HepG2 (cell line): ENCODE measurements around the gene OGFR. TPM values are rescaled to one million over a fixed set of nuclear protein-coding genes. Genes with fewer than 3 reads are reported as not detected.

Source experiments
- ATAC-seq: fragments of 200-7000 bp; cut with Tn5 transposase; 3 replicates; pipeline ENCODE4 v1.9.1; 2020; ENCODE audit warnings: mild to moderate bottlenecking, moderate library complexity
- BruUV-seq: library from RNA; stranded (reverse); fragments of 400-500 nt; replicated peaks from 2 replicates; lab custom pipeline; 2021; lab: Mats Ljungman, UMichigan
- CTCF ChIA-PET: fragments of 300-600 bp; formaldehyde crosslinking; extraction: SDS; loops from one replicate; lab custom pipeline; 2021; ENCODE audit warnings: low total read pairs, inconsistent platforms, low intra/inter-chr PET ratio; lab: Yijun Ruan, JAX
- POLR2A ChIA-PET: fragments of 350-600 bp; sonication (Branson Sonifier 250); formaldehyde crosslinking; loops from one replicate; lab custom pipeline; 2020; ENCODE audit warnings: antibody characterized with exemption, inconsistent platforms; lab: Yijun Ruan, JAX
- DNase-seq: peaks from one replicate; pipeline ENCODE4 v3.0.0-alpha.2; 2015; ENCODE audit warnings: low spot score
- FAIRE-seq: peaks from 3 replicates; lab custom pipeline; 2011; peaks lifted over from hg19 to GRCh38; lab: Jason Lieb, UNC
- H2AFZ ChIP-seq: one replicate; pipeline ENCODE4 v1.6.1; 2011; ENCODE audit warnings: low read length, inconsistent platforms
- H3K27ac ChIP-seq: fragments of 300-600 bp; 3 replicates; pipeline ENCODE4 v1.8.0; 2011; ENCODE audit warnings: mixed run types, mild to moderate bottlenecking, mixed read lengths, low read length, inconsistent platforms; ENCODE audit not compliant: insufficient read depth; ENCODE audit errors: extremely low read length
- H3K27me3 ChIP-seq, 2 experiments: fragments of 200-600 bp in 1 of 2; 2 replicates in 1 of 2; 3 replicates in 1 of 2; pipeline versions ENCODE4 v1.6.0 to v1.8.0; 2011; ENCODE audit warnings: low read length in 2 of 2, mild to moderate bottlenecking in 2 of 2, moderate library complexity in 2 of 2, inconsistent platforms in 1 of 2; ENCODE audit not compliant: insufficient read depth in 2 of 2, control insufficient read depth in 1 of 2
- H3K36me3 ChIP-seq, 2 experiments: fragments of 200-600 bp in 1 of 2; replicated peaks in 1 of 2; 2 replicates in 1 of 2; 3 replicates in 1 of 2; pipeline versions ENCODE4 v1.5.1 to v1.8.0; 2011; ENCODE audit warnings: low read length in 2 of 2, inconsistent platforms in 1 of 2; ENCODE audit not compliant: insufficient read depth in 2 of 2, control insufficient read depth in 1 of 2
- H3K4me1 ChIP-seq: 2 replicates; pipeline ENCODE4 v1.5.1; 2012; ENCODE audit warnings: low read length, inconsistent platforms; ENCODE audit not compliant: insufficient read depth
- H3K4me2 ChIP-seq: 2 replicates; pipeline ENCODE4 v1.6.0; 2011; ENCODE audit warnings: low read depth, low read length, inconsistent platforms
- H3K4me3 ChIP-seq, 3 experiments: fragments of 200-600 bp in 1 of 3; sonication (generic), shearing (Covaris generic) in 1 of 3; replicated peaks in 1 of 3; 2 replicates each; pipeline ENCODE4 v1.5.1; 2011 to 2016; ENCODE audit warnings: low read length in 3 of 3, inconsistent platforms in 2 of 3, low read depth in 2 of 3, mild to moderate bottlenecking in 2 of 3, control low read depth in 1 of 3, mixed read lengths in 1 of 3; ENCODE audit not compliant: insufficient read depth in 1 of 3
- H3K79me2 ChIP-seq: one replicate; pipeline ENCODE4 v1.6.1; 2011; ENCODE audit warnings: low read length, inconsistent platforms; ENCODE audit not compliant: insufficient read depth
- H3K9ac ChIP-seq: 2 replicates; pipeline ENCODE4 v1.6.0; 2011; ENCODE audit warnings: mild to moderate bottlenecking, low read depth, low read length, inconsistent platforms; ENCODE audit not compliant: insufficient read depth
- H3K9me3 ChIP-seq: 2 replicates; pipeline ENCODE4 v1.5.1; 2012; ENCODE audit warnings: mild to moderate bottlenecking, low read length
- H4K20me1 ChIP-seq: 2 replicates; pipeline ENCODE4 v1.6.0; 2011; ENCODE audit warnings: inconsistent platforms, mild to moderate bottlenecking, low read length, moderate library complexity; ENCODE audit not compliant: insufficient read depth
- ELK4 ChIP-seq: sonication (generic); formaldehyde crosslinking; IDR thresholded peaks from 2 replicates; pipeline ENCODE4 v1.9.0; 2021; ENCODE audit warnings: missing genetic modification reagents, borderline replicate concordance
- EZH2 ChIP-seq: conservative IDR thresholded peaks from 2 replicates; pipeline ENCODE4 v1.6.1; 2012; ENCODE audit warnings: mild to moderate bottlenecking, low read depth, low read length, moderate library complexity
- FIP1L1 ChIP-seq: fragments of 200-400 bp; formaldehyde crosslinking; IDR thresholded peaks from 2 replicates; pipeline ENCODE4 v1.6.1; 2018; ENCODE audit warnings: low read depth, mild to moderate bottlenecking, low read length, moderate library complexity, borderline replicate concordance; ENCODE audit not compliant: insufficient read depth
- REL ChIP-seq: sonication (generic); formaldehyde crosslinking; conservative IDR thresholded peaks from 2 replicates; pipeline ENCODE4 v1.8.0; 2022; ENCODE audit warnings: mild to moderate bottlenecking, missing genetic modification reagents, moderate library complexity
- XRCC5 ChIP-seq: fragments of 200-400 bp; formaldehyde crosslinking; optimal IDR thresholded peaks from 2 replicates; pipeline ENCODE3; 2017; ENCODE audit warnings: mild to moderate bottlenecking, low read length
- ZNF230 ChIP-seq: sonication (generic); formaldehyde crosslinking; IDR thresholded peaks from 2 replicates; pipeline ENCODE4 v1.4.0; 2020; ENCODE audit warnings: mild to moderate bottlenecking, missing genetic modification reagents
- WGBS: methylation state at CpG from one replicate; pipeline ENCODE4 v1.1.6; 2017; ENCODE audit warnings: low lambda C conversion rate; 5-methylcytosine and 5-hydroxymethylcytosine counted together
- in situ Hi-C: cut with HindIII; loops from 2 replicates; pipeline ENCODE4 v1.10.0; 2017; ENCODE audit warnings: low pct_unique_long_range_greater_than_20kb; ENCODE audit not compliant: extremely low pct_ligation_motif_present
- intact Hi-C: fragments of 100-400 bp; cut with micrococcal nuclease; formaldehyde crosslinking; loops from one replicate; pipeline ENCODE4 v1.10.0; 2022; ENCODE audit not compliant: unreplicated experiment
- polyA plus RNA-seq, 8 experiments: library from polyadenylated mRNA; depleted of rRNA in 3 of 8; stranded (reverse) in 7 of 8; unstranded in 1 of 8; fragments of >200 nt; fragmentation: Illumina TruSeq in 4 of 8; extraction: Trizol in 4 of 8; gene quantifications; 2 replicates each; pipeline versions ENCODE4 v1.2.1 to v1.2.3, GENCODE V29; 2011 to 2016; ENCODE audit warnings: low read depth in 4 of 8, missing spikeins in 1 of 8, mixed read lengths in 1 of 8; ENCODE audit not compliant: insufficient read depth in 1 of 8
- total RNA-seq, 5 experiments: library from RNA; depleted of rRNA; stranded (reverse); fragments of >200 nt; fragmentation: Illumina TruSeq; extraction: Trizol; gene quantifications; 2 replicates each; pipeline ENCODE4 v1.2.3, GENCODE V29; 2016; ENCODE audit warnings: low read depth in 1 of 5

The OGFR gene
- total and polyA plus RNA-seq, 2 of the 13 experiments (the other 11 are each of a cell fraction or from before 2014, with no cell fraction given): 47.7 to 81.8 TPM

- BruUV-seq: no TSS peak
- no peak for ATAC-seq
- FAIRE-seq: no peak
These were observed 40.3 kb upstream of the OGFR start for GRCh38 chr20:62764156-62764935.

GRCh38 chr20:62765021-62765420, 39.6 kb upstream of the OGFR start:
- Histone ChIP-seq H3K36me3 (no peaks in the 10 kb centered on the region), H3K4me2 (no peak overlapping the region), H3K27ac (no peak overlapping the region), H4K20me1 (peaks cover 3% of the 10 kb centered on the region; the same call in 1 of the 2 replicates), H2AFZ (no peak overlapping the region), H3K9ac (no peak overlapping the region), H3K27me3 (peaks cover 48 to 94% of the 10 kb centered on the region in 2 experiments), H3K9me3 (no peaks in the 10 kb centered on the region), H3K4me3 (no peak overlapping the region), H3K4me1 (no peaks in the 10 kb centered on the region), H3K79me2 (no peaks in the 10 kb centered on the region)
- no peak for TF ChIP-seq ELK4 (CRISPR knock-in tag)
- TF ChIP-seq XRCC5: no peak
- peak; percentile 82; the same call in 1 of the 2 replicates for TF ChIP-seq EZH2
- ATAC-seq (peak; percentile 57), FAIRE-seq (no peak), DNase-seq (no peak)
- ChIA-PET POLR2A (no interaction called here), CTCF (no interaction called here)
- 10% methylated on average over 6 of the region's 6 CpGs for WGBS
- in situ Hi-C loops: no loop called here
- intact Hi-C loops: no loop called here
- no TSS peak for BruUV-seq

More at GRCh38 chr20:62764156-62764935, 40.3 kb upstream of the OGFR start:
- DNase-seq: no peak
- Histone ChIP-seq H3K4me3 (no peak overlapping the region), H3K27ac (no peak overlapping the region), H3K9me3 (no peaks in the 10 kb centered on the region), H2AFZ (no peak overlapping the region), H3K27me3 (peaks cover 42 to 92% of the 10 kb centered on the region in 2 experiments), H3K4me1 (no peaks in the 10 kb centered on the region), H3K9ac (no peak overlapping the region), H3K4me2 (no peak overlapping the region), H3K79me2 (no peaks in the 10 kb centered on the region), H4K20me1 (peaks cover 1% of the 10 kb centered on the region; the same call in 1 of the 2 replicates), H3K36me3 (no peaks in the 10 kb centered on the region)
- ChIA-PET CTCF (no interaction called here), POLR2A (no interaction called here)
- 31% methylated on average over 14 of the region's 26 CpGs for WGBS
- in situ Hi-C loops (no loop called here), intact Hi-C loops (no loop called here)
- TF ChIP-seq ZNF230 (CRISPR knock-in tag) (no peak), FIP1L1 (no peak), REL (no peak)
